Subcutaneous adipose tissue (tissue), 4 donors: ENCODE measurements around the gene RFTN1. TPM values are rescaled to one million over a fixed set of nuclear protein-coding genes. Genes with fewer than 3 reads are reported as not detected.

ENCODE experiments used
- total RNA-seq, 4 donors: library from RNA; depleted of rRNA; stranded (reverse); fragments of >200 nt; gene quantifications; one replicate each; pipeline ENCODE4 v1.1.0, GENCODE V29; 2016
- TF ChIP-seq, protein P1 (sequence below): fragments of 450-650 bp; IDR thresholded peaks from one replicate; pipeline ENCODE4 v1.5.1; 2016; ENCODE audit warnings: low read depth, mild to moderate bottlenecking, control low read depth, antibody characterized with exemption, moderate library complexity

Gene RFTN1
- total RNA-seq, 4 donors from 2014 or later = 58.1 to 116 (median 97.4) TPM

- TF ChIP-seq, protein P1, sequence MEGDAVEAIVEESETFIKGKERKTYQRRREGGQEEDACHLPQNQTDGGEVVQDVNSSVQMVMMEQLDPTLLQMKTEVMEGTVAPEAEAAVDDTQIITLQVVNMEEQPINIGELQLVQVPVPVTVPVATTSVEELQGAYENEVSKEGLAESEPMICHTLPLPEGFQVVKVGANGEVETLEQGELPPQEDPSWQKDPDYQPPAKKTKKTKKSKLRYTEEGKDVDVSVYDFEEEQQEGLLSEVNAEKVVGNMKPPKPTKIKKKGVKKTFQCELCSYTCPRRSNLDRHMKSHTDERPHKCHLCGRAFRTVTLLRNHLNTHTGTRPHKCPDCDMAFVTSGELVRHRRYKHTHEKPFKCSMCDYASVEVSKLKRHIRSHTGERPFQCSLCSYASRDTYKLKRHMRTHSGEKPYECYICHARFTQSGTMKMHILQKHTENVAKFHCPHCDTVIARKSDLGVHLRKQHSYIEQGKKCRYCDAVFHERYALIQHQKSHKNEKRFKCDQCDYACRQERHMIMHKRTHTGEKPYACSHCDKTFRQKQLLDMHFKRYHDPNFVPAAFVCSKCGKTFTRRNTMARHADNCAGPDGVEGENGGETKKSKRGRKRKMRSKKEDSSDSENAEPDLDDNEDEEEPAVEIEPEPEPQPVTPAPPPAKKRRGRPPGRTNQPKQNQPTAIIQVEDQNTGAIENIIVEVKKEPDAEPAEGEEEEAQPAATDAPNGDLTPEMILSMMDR = no peak
Measured at GRCh38 chr3:16325850-16326249, 187.6 kb downstream of the RFTN1 start.

DNA sequence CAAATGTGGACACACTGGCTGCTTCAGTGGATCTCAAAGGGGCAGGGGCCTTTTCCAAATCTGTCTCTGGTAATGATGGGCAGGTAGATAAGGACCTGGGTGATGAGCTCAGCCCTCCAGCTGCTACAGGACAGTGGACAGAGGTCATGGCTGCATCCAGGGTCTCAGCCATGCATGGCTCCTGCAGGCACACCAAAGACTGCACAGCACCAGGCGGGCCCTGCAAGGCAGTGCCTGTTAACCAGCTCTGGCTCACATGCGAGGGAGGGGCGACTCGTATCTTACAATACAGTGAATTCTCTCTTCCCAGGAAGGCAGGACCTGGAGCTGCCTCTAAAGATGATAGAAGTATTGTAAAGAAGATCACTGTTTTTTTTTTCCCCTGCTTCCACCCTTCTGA, 189.8 kb downstream of the RFTN1 start:
- TF ChIP-seq, protein P1 = no peak

- TF ChIP-seq, protein P1 = no peak
Measured at GRCh38 chr3:16322189-16322588, 191.3 kb downstream of the RFTN1 start.

DNA sequence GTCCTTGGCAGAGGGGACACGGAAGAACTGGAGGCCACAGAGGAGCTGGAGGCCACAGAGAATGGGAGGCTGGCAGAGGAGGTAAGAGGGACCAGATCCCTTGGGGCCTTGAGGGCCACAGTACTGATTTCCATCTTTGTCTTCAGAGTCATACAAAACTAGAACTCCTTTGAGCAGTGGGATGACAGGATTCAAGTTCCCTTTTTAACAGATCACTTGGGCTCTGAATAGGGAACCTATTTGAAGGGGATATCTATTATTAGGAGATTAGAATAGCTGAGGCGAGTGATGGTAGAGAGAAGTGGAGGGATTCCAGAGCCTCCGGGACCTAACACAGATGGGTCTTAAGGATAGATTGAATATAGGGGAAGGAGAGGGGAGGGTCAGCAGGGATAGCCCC, 192.8 kb downstream of the RFTN1 start:
- TF ChIP-seq, protein P1 = no peak

GRCh38 chr3:16319723-16320122, 193.8 kb downstream of the RFTN1 start:
- TF ChIP-seq, protein P1 = no peak

DNA sequence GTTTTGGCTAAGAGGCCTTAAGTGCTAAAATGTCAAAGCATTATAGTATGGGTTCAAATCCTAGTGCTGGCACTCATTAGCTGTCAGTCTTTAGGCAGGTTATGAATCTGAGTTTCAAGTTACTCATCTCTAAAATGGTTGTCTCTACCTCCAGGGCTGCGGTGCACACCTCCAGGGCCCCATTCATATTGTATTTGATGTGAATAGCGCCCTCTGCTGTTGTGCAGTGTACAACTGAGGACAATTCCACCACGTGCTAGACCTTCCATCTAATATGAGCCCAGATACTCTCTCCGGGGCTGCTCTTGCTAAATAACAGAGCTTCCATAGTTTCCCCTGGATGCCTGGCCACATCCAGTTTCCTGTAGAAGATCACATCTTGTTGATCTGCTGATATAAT, 194.2 kb downstream of the RFTN1 start:
- TF ChIP-seq, protein P1 = no peak

GRCh38 chr3:16318176-16318575, 195.3 kb downstream of the RFTN1 start:
- TF ChIP-seq, protein P1 = no peak
